PC-9 (cell line): ENCODE results near the gene VPS13A. TPM values are rescaled to one million over a fixed set of nuclear protein-coding genes. Genes with fewer than 3 reads are reported as not detected.

Source experiments
- BruUV-seq: library from RNA; stranded (reverse); fragments of 400-500 nt; replicated peaks from 2 replicates; lab custom pipeline; 2021; lab: Mats Ljungman, UMichigan
- CTCF ChIA-PET: fragments of 300-600 bp; sonication (Branson Sonifier 250); formaldehyde crosslinking; loops from one replicate; lab custom pipeline; 2022; ENCODE audit warnings: antibody characterized with exemption; lab: Charles Lee
- POLR2A ChIA-PET: fragments of 300-600 bp; sonication (Branson Sonifier 250); formaldehyde crosslinking; loops from one replicate; lab custom pipeline; 2022; ENCODE audit warnings: antibody characterized with exemption; ENCODE audit not compliant: unreplicated experiment; lab: Charles Lee
- DNase-seq, 2 experiments: peaks; one replicate each; pipeline versions ENCODE4 v3.0.0 to v3.0.0-alpha.2; 2015 to 2022; ENCODE audit warnings: mixed read lengths in 1 of 2
- H2AFZ ChIP-seq: fragments of 200-600 bp; sonication (generic); 2 replicates; pipeline ENCODE4 v1.8.1; 2017; ENCODE audit warnings: antibody characterized with exemption
- H3F3A ChIP-seq: fragments of 200-600 bp; sonication (generic); 2 replicates; pipeline ENCODE4 v1.8.1; 2017; ENCODE audit warnings: antibody characterized with exemption, mild to moderate bottlenecking, low read depth; ENCODE audit not compliant: insufficient read depth
- H3K27ac ChIP-seq: fragments of 200-600 bp; sonication (generic); 2 replicates; pipeline ENCODE4 v1.6.1; 2016; ENCODE audit warnings: mixed run types
- H3K27me3 ChIP-seq: fragments of 200-600 bp; sonication (generic); 2 replicates; pipeline ENCODE4 v1.6.1; 2016; ENCODE audit warnings: low read depth, mixed run types; ENCODE audit not compliant: insufficient read depth
- H3K36me3 ChIP-seq: fragments of 200-600 bp; sonication (generic); 2 replicates; pipeline ENCODE4 v1.6.1; 2016; ENCODE audit warnings: low read depth, mixed run types
- H3K4me1 ChIP-seq: fragments of 200-600 bp; sonication (generic); replicated peaks from 2 replicates; pipeline ENCODE4 v1.6.1; 2016; ENCODE audit warnings: mixed run types; ENCODE audit not compliant: insufficient read depth
- H3K4me2 ChIP-seq: fragments of 200-600 bp; sonication (generic); 2 replicates; pipeline ENCODE4 v1.6.1; 2017; ENCODE audit warnings: mixed run types
- H3K4me3 ChIP-seq: fragments of 200-600 bp; sonication (generic); 2 replicates; pipeline ENCODE4 v1.6.1; 2016; ENCODE audit warnings: mixed run types
- H3K79me2 ChIP-seq: fragments of 200-600 bp; sonication (generic); 2 replicates; pipeline ENCODE4 v1.6.1; 2017; ENCODE audit warnings: low read depth, mixed run types
- H3K9me2 ChIP-seq: fragments of 200-600 bp; sonication (generic); 2 replicates; pipeline ENCODE4 v1.8.1; 2017; ENCODE audit warnings: mild to moderate bottlenecking; ENCODE audit not compliant: insufficient read depth
- H3K9me3 ChIP-seq: fragments of 200-600 bp; sonication (generic); 2 replicates; pipeline ENCODE4 v1.8.1; 2016; ENCODE audit warnings: low read depth; ENCODE audit not compliant: insufficient read depth
- H4K20me1 ChIP-seq: fragments of 200-600 bp; sonication (generic); 2 replicates; pipeline ENCODE4 v1.8.1; 2017; ENCODE audit not compliant: insufficient read depth
- CTCF ChIP-seq: fragments of 200-600 bp; sonication (generic); conservative IDR thresholded peaks from 2 replicates; pipeline ENCODE4 v1.6.1; 2017; ENCODE audit warnings: mixed run types, antibody characterized with exemption, mild to moderate bottlenecking, moderate library complexity
- EZH2 ChIP-seq: fragments of 200-600 bp; sonication (generic); IDR thresholded peaks from 2 replicates; pipeline ENCODE4 v1.8.0; 2017; ENCODE audit warnings: antibody characterized with exemption, low read depth
- intact Hi-C: fragments of 100-400 bp; cut with micrococcal nuclease; formaldehyde crosslinking; loops from one replicate; pipeline ENCODE4 v1.10.0; 2022; ENCODE audit not compliant: unreplicated experiment
- total RNA-seq: library from RNA; stranded (reverse); gene quantifications from 2 replicates; pipeline ENCODE4 v1.2.3, GENCODE V29; 2021

Gene VPS13A
- total RNA-seq, 1 experiment from 2014 or later = 53.9 TPM

GRCh38 chr9:77133011-77133410, 44.3 kb upstream of the VPS13A start:
- ChIA-PET POLR2A (no interaction called here), CTCF (no interaction called here)
- Histone ChIP-seq H3K79me2 (no peaks in the 10 kb centered on the region), H3K27me3 (peaks cover 38% of the 10 kb centered on the region), H3F3A (no peaks in the 10 kb centered on the region), H3K4me1 (no peaks in the 10 kb centered on the region), H3K36me3 (no peaks in the 10 kb centered on the region), H3K9me2 (no peaks in the 10 kb centered on the region), H3K27ac (no peak overlapping the region), H3K9me3 (no peaks in the 10 kb centered on the region), H3K4me3 (no peak overlapping the region), H2AFZ (no peak overlapping the region), H3K4me2 (no peak overlapping the region), H4K20me1 (no peaks in the 10 kb centered on the region)
- TF ChIP-seq EZH2 (no peak), CTCF (no peak)
- intact Hi-C loops = no loop called here
- no peak for DNase-seq
- BruUV-seq = no TSS peak

- Histone ChIP-seq H2AFZ (no peak overlapping the region), H3K4me2 (no peak overlapping the region), H3K9me2 (no peaks in the 10 kb centered on the region), H3K27me3 (peaks cover 14% of the 10 kb centered on the region; the same call in 1 of the 2 replicates), H3K4me1 (no peaks in the 10 kb centered on the region), H3F3A (no peaks in the 10 kb centered on the region), H3K9me3 (no peaks in the 10 kb centered on the region), H4K20me1 (no peaks in the 10 kb centered on the region), H3K4me3 (no peak overlapping the region), H3K27ac (no peak overlapping the region), H3K36me3 (no peaks in the 10 kb centered on the region), H3K79me2 (no peaks in the 10 kb centered on the region)
- DNase-seq = no peak
- intact Hi-C loops = no loop called here
- POLR2A ChIA-PET = no interaction called here
- BruUV-seq = no TSS peak
- no peak for TF ChIP-seq CTCF
- TF ChIP-seq EZH2 = no peak
- CTCF ChIA-PET = no interaction called here
These were observed 35.0 kb upstream of the VPS13A start for GRCh38 chr9:77142366-77142765.

GRCh38 chr9:77149879-77150278, 27.5 kb upstream of the VPS13A start:
- Histone ChIP-seq H3K4me1 (no peaks in the 10 kb centered on the region), H3K27me3 (peaks cover 13% of the 10 kb centered on the region; the same call in 1 of the 2 replicates), H3F3A (no peaks in the 10 kb centered on the region), H4K20me1 (no peaks in the 10 kb centered on the region), H3K4me3 (no peak overlapping the region), H3K79me2 (no peaks in the 10 kb centered on the region), H3K36me3 (no peaks in the 10 kb centered on the region), H2AFZ (no peak overlapping the region), H3K27ac (no peak overlapping the region), H3K9me3 (no peaks in the 10 kb centered on the region), H3K4me2 (no peak overlapping the region), H3K9me2 (no peaks in the 10 kb centered on the region)
- ChIA-PET CTCF (interaction anchor here (0.7 kb wide), 1 partner anchor 513 kb away, joined by 5 read pairs; no protein-coding TSS in a partner anchor), POLR2A (no interaction called here)
- no TSS peak for BruUV-seq
- DNase-seq = no peak
- TF ChIP-seq EZH2 (no peak), CTCF (no peak)
- intact Hi-C loops = loop anchor here (1.0 to 5.0 kb wide), 3 partner anchors 153 to 393 kb away; no protein-coding TSS in a partner anchor
